ENCODE data around the gene SAMD4A.
A peak's percentile ranks its signal among the peaks of the same experiment; 100 is the strongest.

SAMD4A gene

GRCh38 chr14:54767139-54767431 lies 200.2 kb downstream of the SAMD4A start:
- DNase-seq, result no peak

- DNase-seq, result no peak
These were observed 200.5 kb downstream of the SAMD4A start for GRCh38 chr14:54767450-54767849.

GRCh38 chr14:54768501-54769129 lies 201.7 kb downstream of the SAMD4A start:
- DNase-seq, result no peak

GRCh38 chr14:54769951-54770863 lies 203.3 kb downstream of the SAMD4A start:
- no peak for DNase-seq

GRCh38 chr14:54771411-54772027 lies 204.6 kb downstream of the SAMD4A start:
- no peak for DNase-seq

GRCh38 chr14:54772451-54772881 lies 205.5 kb downstream of the SAMD4A start:
- DNase-seq, result no peak

GRCh38 chr14:54773171-54774006 lies 206.5 kb downstream of the SAMD4A start:
- DNase-seq, result peak; percentile 79

- no peak for DNase-seq
These were observed 207.9 kb downstream of the SAMD4A start for GRCh38 chr14:54774824-54775223.

GRCh38 chr14:54775486-54776140 lies 208.7 kb downstream of the SAMD4A start:
- no peak for DNase-seq

GRCh38 chr14:54776361-54777001 lies 209.6 kb downstream of the SAMD4A start:
- DNase-seq, result peak; percentile 78

GRCh38 chr14:54777395-54777794 lies 210.5 kb downstream of the SAMD4A start:
- no peak for DNase-seq

GRCh38 chr14:54778618-54779345 lies 211.9 kb downstream of the SAMD4A start:
- DNase-seq, result no peak

- DNase-seq, result no peak
These were observed 214.2 kb downstream of the SAMD4A start for GRCh38 chr14:54781080-54781479.

GRCh38 chr14:54781961-54782750 lies 215.2 kb downstream of the SAMD4A start:
- DNase-seq, result no peak

- DNase-seq, result no peak
These were observed 216.1 kb downstream of the SAMD4A start for GRCh38 chr14:54782751-54783659.

GRCh38 chr14:54783660-54784015 lies 216.7 kb downstream of the SAMD4A start:
- DNase-seq, result no peak

GRCh38 chr14:54784060-54784459 lies 217.1 kb downstream of the SAMD4A start:
- DNase-seq, result no peak

GRCh38 chr14:54784657-54785056 lies 217.7 kb downstream of the SAMD4A start:
- DNase-seq, result no peak

GRCh38 chr14:54785136-54785777 lies 218.3 kb downstream of the SAMD4A start:
- DNase-seq, result no peak
